GM06990 (cell line): Measurements from ENCODE around the gene PTPN7.

Experiments
- DNase-seq: peaks from one replicate; pipeline ENCODE4 v3.0.0-alpha.2; 2011; ENCODE audit not compliant: insufficient read length; ENCODE audit errors: extremely low read depth
- H3K27me3 ChIP-seq: replicated peaks from 2 replicates; pipeline ENCODE4 v1.6.0; 2011; ENCODE audit warnings: low read length; ENCODE audit not compliant: control insufficient read depth, insufficient read depth
- H3K36me3 ChIP-seq: 2 replicates; pipeline ENCODE4 v1.5.1; 2011; ENCODE audit warnings: low read length; ENCODE audit not compliant: control insufficient read depth, insufficient read depth
- H3K4me3 ChIP-seq: replicated peaks from 2 replicates; pipeline ENCODE4 v1.5.1; 2011; ENCODE audit warnings: low read depth, mild to moderate bottlenecking, control low read depth, low read length
- CTCF ChIP-seq: IDR thresholded peaks from 2 replicates; pipeline ENCODE4 v1.5.1; 2011; ENCODE audit warnings: low read length, control low read depth, mild to moderate bottlenecking, inconsistent platforms; ENCODE audit not compliant: insufficient read depth, poor library complexity, severe bottlenecking

PTPN7 gene

DNA sequence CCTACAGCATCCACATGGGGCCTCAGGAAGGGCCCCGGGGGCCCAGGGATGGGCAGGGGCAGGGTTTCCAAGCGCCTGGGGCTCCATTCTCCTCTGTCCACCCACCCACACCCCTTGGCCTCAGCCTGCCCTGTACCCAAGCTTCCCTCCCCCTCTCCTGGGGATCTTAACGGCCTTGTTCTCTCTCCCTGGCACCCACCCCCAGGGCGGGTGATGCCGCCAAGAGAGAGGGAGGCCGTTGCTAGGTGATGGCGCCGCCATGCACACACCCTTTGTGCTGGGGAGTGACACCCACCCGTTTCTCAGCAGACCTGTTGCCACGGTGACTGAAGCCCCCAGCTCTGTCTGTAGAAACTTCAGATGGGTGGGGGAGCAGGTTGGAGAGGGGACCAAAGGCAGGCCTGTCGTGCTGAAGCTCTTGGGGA, 30.1 kb downstream of the PTPN7 start:
- Histone ChIP-seq H3K27me3 (no peaks in the 10 kb centered on the region), H3K4me3 (no peak overlapping the region), H3K36me3 (peaks cover 14% of the 10 kb centered on the region)
- no peak for DNase-seq
- no peak for TF ChIP-seq CTCF

DNA sequence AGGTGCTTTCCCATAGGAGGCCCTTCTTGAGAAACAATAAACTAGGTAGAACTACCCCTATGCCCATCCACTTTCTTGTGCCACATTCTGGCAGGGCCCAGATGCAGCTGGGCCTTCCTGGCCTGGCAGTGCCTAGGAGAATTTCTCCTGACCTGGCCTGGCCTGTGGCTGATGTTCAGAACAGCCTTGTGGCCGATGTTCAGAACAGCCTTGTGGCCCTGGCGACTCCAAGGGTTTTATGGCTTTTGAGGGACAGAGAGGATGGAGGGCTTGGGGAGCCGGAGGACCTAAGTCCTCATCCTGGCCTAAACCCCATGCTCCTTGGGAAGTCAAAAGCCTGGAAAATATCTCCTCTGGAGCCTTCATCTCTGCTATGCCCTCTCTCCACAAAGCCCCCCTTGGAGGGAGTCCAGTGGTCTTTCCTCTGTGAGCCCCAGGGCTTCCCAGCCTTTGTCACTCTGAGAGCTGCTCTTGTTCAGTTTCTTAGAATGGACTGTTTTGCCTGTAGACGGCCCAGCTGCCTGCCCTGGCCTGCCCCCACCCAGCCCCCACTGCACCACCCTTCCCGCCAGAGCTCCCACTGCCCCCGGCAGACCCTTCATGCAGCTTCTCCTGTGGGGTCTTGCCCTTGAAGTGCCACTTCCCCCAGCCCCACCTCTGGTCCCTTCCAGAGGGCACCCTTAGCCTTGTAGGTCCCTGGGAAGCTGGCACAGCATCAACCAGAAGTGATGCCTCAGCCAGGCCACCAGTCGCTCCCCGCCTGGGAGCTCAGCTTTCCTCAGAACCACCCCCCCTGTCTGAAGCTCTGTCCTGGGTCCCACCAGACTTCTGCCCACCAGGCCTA, 30.7 kb downstream of the PTPN7 start:
- peaks cover 11% of the 10 kb centered on the region for H3K36me3 ChIP-seq
- no peaks in the 10 kb centered on the region for H3K27me3 ChIP-seq
- H3K4me3 ChIP-seq, result no peak overlapping the region
- no peak for TF ChIP-seq CTCF
- DNase-seq, result no peak

DNA sequence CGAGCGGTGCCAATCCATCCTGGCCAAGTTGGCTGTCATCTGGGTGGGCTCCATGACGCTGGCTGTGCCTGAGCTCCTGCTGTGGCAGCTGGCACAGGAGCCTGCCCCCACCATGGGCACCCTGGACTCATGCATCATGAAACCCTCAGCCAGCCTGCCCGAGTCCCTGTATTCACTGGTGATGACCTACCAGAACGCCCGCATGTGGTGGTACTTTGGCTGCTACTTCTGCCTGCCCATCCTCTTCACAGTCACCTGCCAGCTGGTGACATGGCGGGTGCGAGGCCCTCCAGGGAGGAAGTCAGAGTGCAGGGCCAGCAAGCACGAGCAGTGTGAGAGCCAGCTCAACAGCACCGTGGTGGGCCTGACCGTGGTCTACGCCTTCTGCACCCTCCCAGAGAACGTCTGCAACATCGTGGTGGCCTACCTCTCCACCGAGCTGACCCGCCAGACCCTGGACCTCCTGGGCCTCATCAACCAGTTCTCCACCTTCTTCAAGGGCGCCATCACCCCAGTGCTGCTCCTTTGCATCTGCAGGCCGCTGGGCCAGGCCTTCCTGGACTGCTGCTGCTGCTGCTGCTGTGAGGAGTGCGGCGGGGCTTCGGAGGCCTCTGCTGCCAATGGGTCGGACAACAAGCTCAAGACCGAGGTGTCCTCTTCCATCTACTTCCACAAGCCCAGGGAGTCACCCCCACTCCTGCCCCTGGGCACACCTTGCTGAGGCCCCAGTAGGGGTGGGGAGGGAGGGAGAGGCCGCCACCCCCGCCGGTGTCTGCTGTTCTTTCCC, 32.4 kb downstream of the PTPN7 start:
- peaks cover 6% of the 10 kb centered on the region for H3K36me3 ChIP-seq
- TF ChIP-seq CTCF, result no peak
- H3K4me3 ChIP-seq, result no peak overlapping the region
- no peak for DNase-seq
- peaks cover 2% of the 10 kb centered on the region; the same call in 1 of the 2 replicates for H3K27me3 ChIP-seq

- TF ChIP-seq CTCF, result no peak
- Histone ChIP-seq H3K4me3 (no peak overlapping the region), H3K27me3 (peaks cover 2% of the 10 kb centered on the region; the same call in 1 of the 2 replicates), H3K36me3 (no peaks in the 10 kb centered on the region)
- no peak for DNase-seq
Measured at GRCh38 chr1:202127061-202127460, 33.3 kb downstream of the PTPN7 start.

- H3K27me3 ChIP-seq, result peaks cover 2% of the 10 kb centered on the region; the same call in 1 of the 2 replicates
- H3K36me3 ChIP-seq, result no peaks in the 10 kb centered on the region
- no peak overlapping the region for H3K4me3 ChIP-seq
- TF ChIP-seq CTCF, result no peak
- DNase-seq, result no peak
Measured at GRCh38 chr1:202126426-202126825, 34.0 kb downstream of the PTPN7 start.
